Large intestine (tissue), 3 donors: ENCODE measurements around the gene CHAMP1. TPM values are rescaled to one million over a fixed set of nuclear protein-coding genes. Genes with fewer than 3 reads are reported as not detected.
"Not testable (repeated sequence)": the region's sequence is repeated elsewhere in the genome, so short reads cannot be mapped to it uniquely, and the experiment has no call there.

Source experiments
- DNase-seq, 2 donors: peaks; one replicate each; pipeline versions ENCODE4 v3.0.0 to v3.0.0-alpha.2; 2013
- H3K27ac ChIP-seq: one replicate; pipeline ENCODE4 v1.5.1; 2013; ENCODE audit warnings: low read length
- H3K27me3 ChIP-seq: 2 replicates; pipeline ENCODE4 v1.6.1; 2013; ENCODE audit warnings: low read length; ENCODE audit not compliant: control insufficient read depth, insufficient read depth
- H3K36me3 ChIP-seq: 2 replicates; pipeline ENCODE4 v1.6.1; 2013; ENCODE audit warnings: low read length; ENCODE audit not compliant: control insufficient read depth, insufficient read depth
- H3K4me1 ChIP-seq: one replicate; pipeline ENCODE4 v1.6.1; 2013; ENCODE audit warnings: low read length; ENCODE audit not compliant: control insufficient read depth, insufficient read depth
- H3K4me3 ChIP-seq: one replicate; pipeline ENCODE4 v1.5.1; 2013; ENCODE audit warnings: low read length
- H3K9me3 ChIP-seq: one replicate; pipeline ENCODE4 v1.6.1; 2013; ENCODE audit warnings: mild to moderate bottlenecking, low read depth, low read length, moderate library complexity; ENCODE audit not compliant: control insufficient read depth
- WGBS: methylation state at CpG from one replicate; pipeline ENCODE4 v1.1.5; 2013; ENCODE audit warnings: low lambda C conversion rate; ENCODE audit not compliant: insufficient coverage; 5-methylcytosine and 5-hydroxymethylcytosine counted together
- polyA plus RNA-seq: library from polyadenylated mRNA; unstranded; fragments of 120-200 nt; gene quantifications from one replicate; pipeline ENCODE4 v1.2.1, GENCODE V29; 2013

Gene CHAMP1
- polyA plus RNA-seq, 1 donor = 23.0 TPM

DNA sequence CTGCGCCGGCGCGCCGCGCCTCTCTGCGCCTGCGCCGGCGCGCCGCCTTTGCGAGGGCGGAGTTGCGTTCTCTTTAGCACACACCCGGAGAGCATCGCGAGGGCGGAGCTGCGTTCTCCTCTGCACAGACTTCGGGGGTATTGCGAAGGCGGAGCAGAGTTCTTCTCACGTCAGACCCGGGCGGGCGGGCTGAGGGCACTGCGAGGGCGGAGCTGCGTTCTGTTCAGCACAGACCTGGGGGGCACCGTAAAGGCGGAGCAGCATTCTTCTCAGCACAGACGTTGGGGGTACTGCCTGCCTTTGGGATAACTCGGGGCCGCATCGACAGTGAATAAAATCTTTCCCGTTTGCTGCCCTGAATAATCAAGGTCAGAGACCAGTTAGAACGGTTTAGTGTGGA, 39.1 kb downstream of the CHAMP1 start:
- not testable (repeated sequence) for H3K36me3 ChIP-seq, DNase-seq, H3K27me3 ChIP-seq, H3K9me3 ChIP-seq, H3K4me3 ChIP-seq, H3K4me1 ChIP-seq, H3K27ac ChIP-seq
- no CpG with 5 or more reads among the region's 38 CpGs for WGBS

Other genes starting within 250 kb of the CHAMP1 start
- gene RASA3, start 181.9 kb upstream of the CHAMP1 start, polyA plus RNA-seq = 8.3 TPM
- gene CFAP97D2, start 135.2 kb upstream of the CHAMP1 start, polyA plus RNA-seq = 0.06 TPM
- 98.4 TPM for gene CDC16, start 79.6 kb upstream of the CHAMP1 start, polyA plus RNA-seq
- gene UPF3A, start 32.9 kb upstream of the CHAMP1 start, polyA plus RNA-seq = 94.1 TPM